Measurements from ENCODE around the gene GPR173. TPM values are rescaled to one million over a fixed set of nuclear protein-coding genes. Genes with fewer than 3 reads are reported as not detected.

Gene GPR173
- polyA plus RNA-seq, 1 donor = 8.8 TPM

GRCh38 chrX:53089925-53090324, 41.3 kb downstream of the GPR173 start:
- no peak for DNase-seq

GRCh38 chrX:53091354-53091753, 42.8 kb downstream of the GPR173 start:
- no peak for DNase-seq

- peak; percentile 73 for DNase-seq
Measured at GRCh38 chrX:53093177-53093655, 44.6 kb downstream of the GPR173 start.

- DNase-seq = peak; percentile 90
Measured at GRCh38 chrX:53093748-53094581, 45.4 kb downstream of the GPR173 start, which contains the start of gene KANTR. Gene KANTR, plus strand, starts transcription at chrX:53094142. Its CDS starts 30,131 bp downstream, at chrX:53124273.

- no peak for DNase-seq
Measured at GRCh38 chrX:53094582-53094905, 46.0 kb downstream of the GPR173 start.

- no peak for DNase-seq
Measured at GRCh38 chrX:53095796-53096195, 47.2 kb downstream of the GPR173 start.

- DNase-seq = no peak
Measured at GRCh38 chrX:53114864-53115549, 66.4 kb downstream of the GPR173 start.

GRCh38 chrX:53115550-53115874, 66.9 kb downstream of the GPR173 start:
- DNase-seq = no peak

GRCh38 chrX:53116101-53116500, 67.5 kb downstream of the GPR173 start:
- DNase-seq = peak; percentile 53

GRCh38 chrX:53122013-53122412, 73.4 kb downstream of the GPR173 start:
- DNase-seq = no peak

- no peak for DNase-seq
Measured at GRCh38 chrX:53125506-53125905, 76.9 kb downstream of the GPR173 start.

GRCh38 chrX:53126377-53126776, 77.8 kb downstream of the GPR173 start:
- DNase-seq = no peak

- DNase-seq = no peak
Measured at GRCh38 chrX:53128097-53128749, 79.6 kb downstream of the GPR173 start.

Other genes starting within 250 kb of the GPR173 start
- gene XAGE5, start 237.5 kb upstream of the GPR173 start, polyA plus RNA-seq (ENCODE audit: insufficient read length) = 0.39 TPM
- not detected for gene XAGE3, start 180.7 kb upstream of the GPR173 start, polyA plus RNA-seq (ENCODE audit: insufficient read length)
- 17.9 TPM for gene FAM156B, start 151.5 kb upstream of the GPR173 start, polyA plus RNA-seq (ENCODE audit: insufficient read length)
- gene FAM156A, start 90.3 kb upstream of the GPR173 start, polyA plus RNA-seq (ENCODE audit: insufficient read length) = 28.9 TPM
- gene TSPYL2, start 33.6 kb downstream of the GPR173 start, polyA plus RNA-seq (ENCODE audit: insufficient read length) = 14.4 TPM
- gene KANTR, start 45.4 kb downstream of the GPR173 start, polyA plus RNA-seq (ENCODE audit: insufficient read length) = 11.6 TPM
- 36.9 TPM for gene KDM5C, start 176.4 kb downstream of the GPR173 start, polyA plus RNA-seq (ENCODE audit: insufficient read length)
- 19.8 TPM for gene IQSEC2, start 232.8 kb downstream of the GPR173 start, polyA plus RNA-seq (ENCODE audit: insufficient read length)

Measured in hindlimb muscle (tissue), 1 donor.